ENCODE results near the gene SLC12A5. TPM values are rescaled to one million over a fixed set of nuclear protein-coding genes. Genes with fewer than 3 reads are reported as not detected.

SLC12A5 gene
- total RNA-seq, 2 donors from 2014 or later: not detected

DNA sequence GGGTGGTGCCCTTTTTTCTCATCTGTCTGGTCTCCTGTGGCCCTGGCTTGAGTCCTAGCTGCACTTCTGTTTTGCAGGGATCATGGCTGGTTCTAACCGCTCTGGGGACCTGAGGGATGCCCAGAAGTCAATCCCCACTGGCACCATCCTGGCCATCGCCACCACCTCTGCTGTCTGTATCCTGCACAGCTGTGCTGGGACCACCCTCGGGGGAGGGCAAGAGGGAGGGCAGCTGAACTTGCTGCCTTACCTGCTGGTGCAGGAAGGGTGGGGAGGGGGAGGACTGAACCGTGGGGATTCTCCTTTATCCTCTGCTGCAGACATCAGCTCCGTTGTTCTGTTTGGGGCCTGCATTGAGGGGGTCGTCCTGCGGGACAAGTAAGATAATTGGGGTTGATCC lies 14.5 kb downstream of the SLC12A5 start:
- H3K36me3 ChIP-seq: no peaks in the 10 kb centered on the region
- H3K27ac ChIP-seq: no peak overlapping the region
- ATAC-seq (ENCODE audit: insufficient number of reproducible peaks, low FRiP score, low read depth) (no peak), DNase-seq (ENCODE audit: low spot score) (no peak)
- TF ChIP-seq CTCF (IDR thresholded peaks at IDR 0.05): no peak
- H3K4me1 ChIP-seq (ENCODE audit: control insufficient read depth in 1 of 2, low read depth in 2 of 2): no peaks in the 10 kb centered on the region
- H3K4me3 ChIP-seq: no peak overlapping the region
- H3K9me3 ChIP-seq: no peaks in the 10 kb centered on the region
- no peaks in the 10 kb centered on the region for H3K27me3 ChIP-seq (replicated peaks; ENCODE audit: insufficient read depth)

DNA sequence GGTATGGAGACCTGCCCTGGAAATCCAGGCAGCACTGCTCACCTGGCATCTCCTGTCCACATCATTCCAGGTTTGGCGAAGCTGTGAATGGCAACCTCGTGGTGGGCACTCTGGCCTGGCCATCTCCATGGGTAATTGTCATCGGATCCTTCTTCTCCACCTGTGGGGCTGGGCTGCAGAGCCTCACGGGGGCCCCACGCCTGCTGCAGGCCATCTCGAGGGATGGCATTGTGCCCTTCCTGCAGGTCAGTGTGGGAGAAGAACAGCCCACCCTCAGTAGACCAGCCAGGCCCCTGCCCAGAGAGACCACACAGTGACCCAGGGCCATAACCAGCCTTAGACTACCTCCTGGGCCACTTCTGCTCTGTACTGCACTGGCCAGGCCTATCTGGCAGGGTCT lies 15.9 kb downstream of the SLC12A5 start:
- Histone ChIP-seq H3K4me3 (no peak overlapping the region), H3K27ac (no peak overlapping the region), H3K36me3 (no peaks in the 10 kb centered on the region), H3K27me3 (replicated peaks; ENCODE audit: insufficient read depth) (no peaks in the 10 kb centered on the region), H3K4me1 (ENCODE audit: control insufficient read depth in 1 of 2, low read depth in 2 of 2) (no peaks in the 10 kb centered on the region), H3K9me3 (no peaks in the 10 kb centered on the region)
- no peak for ATAC-seq (ENCODE audit: insufficient number of reproducible peaks, low FRiP score, low read depth)
- no peak for TF ChIP-seq CTCF (IDR thresholded peaks at IDR 0.05)
- DNase-seq (ENCODE audit: low spot score): no peak

DNA sequence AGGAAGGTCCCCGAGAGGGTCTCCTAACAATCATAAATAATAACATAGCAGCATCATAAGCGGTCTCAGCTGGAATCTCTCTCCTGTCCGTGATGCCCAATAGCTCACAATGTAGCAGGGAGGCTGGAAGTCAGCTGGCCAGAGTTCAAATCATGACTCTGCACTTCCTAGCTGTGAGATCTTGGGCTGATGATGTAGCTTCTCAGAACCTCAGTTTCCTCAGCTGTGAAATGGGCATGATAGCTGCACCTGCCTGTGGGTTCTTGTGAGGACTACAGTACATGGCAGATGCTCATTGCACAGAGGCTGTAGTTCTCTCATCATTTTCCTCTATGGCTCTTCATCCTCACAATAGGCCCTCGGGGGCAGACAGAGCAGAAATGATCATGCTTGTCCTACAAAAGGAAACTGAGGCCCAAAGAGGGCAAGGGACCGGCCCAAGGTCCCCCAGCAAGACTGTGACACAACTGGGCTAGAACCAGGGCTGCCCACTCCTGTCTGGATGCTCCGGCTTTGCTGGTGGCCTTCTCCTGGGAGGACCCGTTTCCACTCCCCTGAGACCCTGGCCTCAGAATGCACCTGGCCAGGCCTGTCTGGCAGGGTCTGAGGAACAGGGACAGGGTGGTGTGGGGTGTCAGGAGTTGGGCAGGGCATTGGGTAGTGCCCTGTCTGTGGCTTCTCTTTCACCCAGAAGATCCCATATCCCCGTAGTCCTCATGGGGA lies 17.7 kb downstream of the SLC12A5 start:
- no peaks in the 10 kb centered on the region for H3K36me3 ChIP-seq
- no peak for ATAC-seq (ENCODE audit: insufficient number of reproducible peaks, low FRiP score, low read depth)
- no peak overlapping the region for H3K27ac ChIP-seq
- H3K27me3 ChIP-seq (replicated peaks; ENCODE audit: insufficient read depth): no peaks in the 10 kb centered on the region
- TF ChIP-seq CTCF (IDR thresholded peaks at IDR 0.05): no peak
- no peak for DNase-seq (ENCODE audit: low spot score)
- H3K9me3 ChIP-seq: no peaks in the 10 kb centered on the region
- no peaks in the 10 kb centered on the region for H3K4me1 ChIP-seq (ENCODE audit: control insufficient read depth in 1 of 2, low read depth in 2 of 2)
- H3K4me3 ChIP-seq: no peak overlapping the region

DNA sequence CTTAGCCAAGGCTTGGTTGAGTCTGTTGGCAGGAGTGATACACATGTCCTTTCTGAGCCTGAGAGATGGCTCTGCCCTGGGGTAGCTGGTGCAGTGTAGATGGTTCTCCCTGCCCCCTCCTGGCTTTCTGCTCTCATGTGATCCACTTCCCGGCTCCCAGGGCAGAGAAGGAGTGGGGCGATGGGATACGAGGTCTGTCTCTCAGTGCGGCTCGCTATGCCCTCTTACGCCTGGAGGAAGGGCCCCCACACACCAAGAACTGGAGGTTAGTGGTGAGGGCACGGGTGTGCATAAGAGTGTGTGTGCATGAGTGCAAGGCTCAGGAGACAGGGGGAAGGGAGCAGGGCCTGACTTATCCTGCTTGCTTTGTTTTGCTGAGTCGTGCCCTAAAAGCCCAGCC lies 18.8 kb downstream of the SLC12A5 start:
- Histone ChIP-seq H3K27me3 (replicated peaks; ENCODE audit: insufficient read depth) (no peaks in the 10 kb centered on the region), H3K4me3 (no peak overlapping the region), H3K36me3 (no peaks in the 10 kb centered on the region), H3K27ac (no peak overlapping the region), H3K4me1 (ENCODE audit: control insufficient read depth in 1 of 2, low read depth in 2 of 2) (no peaks in the 10 kb centered on the region), H3K9me3 (no peaks in the 10 kb centered on the region)
- DNase-seq (ENCODE audit: low spot score) (no peak), ATAC-seq (ENCODE audit: insufficient number of reproducible peaks, low FRiP score, low read depth) (no peak)
- TF ChIP-seq CTCF (IDR thresholded peaks at IDR 0.05): no peak

DNA sequence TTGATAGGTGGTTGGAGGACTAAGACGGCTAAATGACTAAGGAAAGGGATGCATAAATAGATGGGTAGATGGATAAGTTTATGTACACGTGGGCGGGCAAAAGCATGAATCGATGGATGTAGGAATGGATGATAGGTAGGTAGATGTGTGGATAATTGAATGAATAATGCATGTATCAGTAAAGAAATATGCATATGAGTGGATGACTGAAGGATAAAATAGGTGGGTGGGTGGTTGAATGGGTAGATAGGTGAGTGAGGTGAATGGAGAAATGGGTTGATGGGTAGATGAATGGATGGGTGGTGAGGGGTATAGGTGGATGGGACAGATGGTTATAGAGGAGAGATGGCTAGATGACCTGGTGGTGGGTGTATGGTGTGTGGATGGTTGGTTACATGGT lies 20.2 kb downstream of the SLC12A5 start:
- H3K36me3 ChIP-seq: no peaks in the 10 kb centered on the region

More for the DNA sequence above, 20.2 kb downstream of the SLC12A5 start:
- no peaks in the 10 kb centered on the region for H3K9me3 ChIP-seq
- H3K27me3 ChIP-seq (replicated peaks; ENCODE audit: insufficient read depth): no peaks in the 10 kb centered on the region
- no peak overlapping the region for H3K4me3 ChIP-seq
- ATAC-seq (ENCODE audit: insufficient number of reproducible peaks, low FRiP score, low read depth) (no peak), DNase-seq (ENCODE audit: low spot score) (no peak)
- no peak for TF ChIP-seq CTCF (IDR thresholded peaks at IDR 0.05)
- H3K4me1 ChIP-seq (ENCODE audit: control insufficient read depth in 1 of 2, low read depth in 2 of 2): no peaks in the 10 kb centered on the region
- H3K27ac ChIP-seq: no peak overlapping the region

Data from thoracic aorta (tissue), 2 donors.